Progenitor cell of endocrine pancreas (in vitro differentiated cells): ENCODE data around the gene SCARF2. TPM values are rescaled to one million over a fixed set of nuclear protein-coding genes. Genes with fewer than 3 reads are reported as not detected.
"Not testable (repeated sequence)": the region's sequence is repeated elsewhere in the genome, so short reads cannot be mapped to it uniquely, and the experiment has no call there.

Experiments
- DNase-seq: peaks from one replicate; pipeline ENCODE4 v3.0.0; 2021; ENCODE audit warnings: low spot score; ENCODE audit not compliant: unreplicated experiment
- H3K27ac Mint-ChIP-seq: 2 replicates; pipeline ENCODE4 v1.8.0; 2021; ENCODE audit warnings: mild to moderate bottlenecking, moderate library complexity, mixed read lengths
- H3K27me3 Mint-ChIP-seq: 2 replicates; pipeline ENCODE4 v1.8.0; 2021; ENCODE audit warnings: mixed read lengths
- H3K36me3 Mint-ChIP-seq: 2 replicates; pipeline ENCODE4 v1.8.0; 2022; ENCODE audit warnings: mixed read lengths; ENCODE audit not compliant: insufficient read depth
- H3K4me1 Mint-ChIP-seq: 2 replicates; pipeline ENCODE4 v1.8.0; 2021; ENCODE audit warnings: low read depth, mixed read lengths
- H3K4me3 Mint-ChIP-seq: 2 replicates; pipeline ENCODE4 v1.8.0; 2021; ENCODE audit warnings: low read depth, mild to moderate bottlenecking, moderate library complexity, mixed read lengths
- H3K9me3 Mint-ChIP-seq: 2 replicates; pipeline ENCODE4 v1.8.0; 2021; ENCODE audit warnings: low read depth, mixed read lengths
- total RNA-seq: library from RNA; stranded (reverse); gene quantifications from 2 replicates; pipeline ENCODE4 v1.2.1, GENCODE V29; 2021
- TF ChIP-seq, protein P1 (sequence below): fragments of 200-600 bp; sonication (generic); IDR thresholded peaks from one replicate; pipeline ENCODE4 v1.5.0; 2021; ENCODE audit warnings: antibody characterized with exemption, mild to moderate bottlenecking; ENCODE audit not compliant: unreplicated experiment

The SCARF2 gene
- total RNA-seq, 1 donor from 2014 or later: 14.4 TPM

DNA sequence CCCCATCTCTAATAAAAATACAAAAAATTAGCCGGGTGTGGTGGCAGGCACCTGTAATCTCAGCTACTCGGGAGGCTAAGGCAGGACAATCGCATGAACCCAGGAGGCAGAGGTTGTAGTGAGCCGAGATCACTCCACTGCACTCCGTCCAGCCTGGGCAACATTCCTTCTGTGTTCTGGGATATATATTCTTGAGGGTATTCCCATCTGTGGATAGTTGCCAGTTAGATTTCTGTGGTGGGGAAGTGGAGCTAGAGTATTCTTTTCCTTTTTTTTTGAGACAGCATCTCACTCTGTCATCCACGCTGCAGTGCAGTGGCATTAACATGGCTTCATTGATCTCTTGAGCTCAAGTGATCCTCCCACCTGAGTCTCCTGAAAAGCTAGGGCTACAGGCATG is 52.8 kb downstream of the SCARF2 start:
- H3K9me3 Mint-ChIP-seq: no peaks in the 10 kb centered on the region
- H3K4me1 Mint-ChIP-seq: peaks cover 3% of the 10 kb centered on the region
- no peak overlapping the region for H3K4me3 Mint-ChIP-seq
- no peaks in the 10 kb centered on the region for H3K36me3 Mint-ChIP-seq
- H3K27ac Mint-ChIP-seq: no peak overlapping the region
- DNase-seq: no peak
- peaks cover 3% of the 10 kb centered on the region for H3K27me3 Mint-ChIP-seq
- TF ChIP-seq, protein P1, sequence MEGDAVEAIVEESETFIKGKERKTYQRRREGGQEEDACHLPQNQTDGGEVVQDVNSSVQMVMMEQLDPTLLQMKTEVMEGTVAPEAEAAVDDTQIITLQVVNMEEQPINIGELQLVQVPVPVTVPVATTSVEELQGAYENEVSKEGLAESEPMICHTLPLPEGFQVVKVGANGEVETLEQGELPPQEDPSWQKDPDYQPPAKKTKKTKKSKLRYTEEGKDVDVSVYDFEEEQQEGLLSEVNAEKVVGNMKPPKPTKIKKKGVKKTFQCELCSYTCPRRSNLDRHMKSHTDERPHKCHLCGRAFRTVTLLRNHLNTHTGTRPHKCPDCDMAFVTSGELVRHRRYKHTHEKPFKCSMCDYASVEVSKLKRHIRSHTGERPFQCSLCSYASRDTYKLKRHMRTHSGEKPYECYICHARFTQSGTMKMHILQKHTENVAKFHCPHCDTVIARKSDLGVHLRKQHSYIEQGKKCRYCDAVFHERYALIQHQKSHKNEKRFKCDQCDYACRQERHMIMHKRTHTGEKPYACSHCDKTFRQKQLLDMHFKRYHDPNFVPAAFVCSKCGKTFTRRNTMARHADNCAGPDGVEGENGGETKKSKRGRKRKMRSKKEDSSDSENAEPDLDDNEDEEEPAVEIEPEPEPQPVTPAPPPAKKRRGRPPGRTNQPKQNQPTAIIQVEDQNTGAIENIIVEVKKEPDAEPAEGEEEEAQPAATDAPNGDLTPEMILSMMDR: no peak

DNA sequence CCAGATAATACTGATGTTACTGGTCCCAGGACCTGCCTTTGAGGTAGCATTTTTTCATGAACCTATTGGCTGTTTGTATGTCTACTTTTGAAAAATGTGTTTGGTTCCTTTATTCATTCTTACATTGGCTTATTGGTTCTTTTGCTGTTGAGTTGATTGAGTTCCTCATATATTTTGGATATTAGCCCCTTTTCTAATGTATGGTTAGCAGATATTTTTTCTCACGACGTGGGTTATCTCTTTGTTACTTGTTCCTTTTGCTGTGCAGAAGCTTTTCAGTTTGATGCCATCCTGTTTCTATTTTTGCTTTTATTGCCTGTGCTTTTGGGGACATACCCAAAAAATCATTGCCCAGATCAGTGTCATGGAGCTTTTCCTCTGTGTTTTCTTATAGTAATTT is 53.5 kb downstream of the SCARF2 start:
- H3K4me3 Mint-ChIP-seq: no peak overlapping the region
- peaks cover 3% of the 10 kb centered on the region for H3K27me3 Mint-ChIP-seq
- no peak overlapping the region for H3K27ac Mint-ChIP-seq
- TF ChIP-seq, protein P1: no peak
- DNase-seq: no peak
- H3K4me1 Mint-ChIP-seq: peaks cover 3% of the 10 kb centered on the region
- no peaks in the 10 kb centered on the region for H3K9me3 Mint-ChIP-seq
- no peaks in the 10 kb centered on the region for H3K36me3 Mint-ChIP-seq

DNA sequence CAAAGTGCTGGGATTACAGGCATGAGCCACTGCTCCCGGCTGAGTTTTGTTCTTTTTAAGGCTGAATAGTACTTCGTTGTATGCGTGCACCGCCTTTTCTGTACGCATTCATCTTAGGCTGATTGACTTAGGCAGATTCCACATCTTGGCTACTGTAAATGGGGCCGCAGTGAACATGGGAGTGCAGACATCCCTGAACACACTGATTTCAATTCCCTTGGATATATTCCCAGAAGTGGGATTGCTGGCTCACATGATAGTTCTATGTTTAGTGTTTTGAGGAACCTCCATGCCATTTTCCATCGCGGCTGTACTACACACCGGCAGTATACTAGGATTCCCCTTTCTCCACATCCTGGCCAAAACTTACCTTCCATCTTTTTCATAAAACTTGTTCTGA is 54.1 kb downstream of the SCARF2 start:
- no peak overlapping the region for H3K27ac Mint-ChIP-seq
- H3K27me3 Mint-ChIP-seq: peaks cover 3% of the 10 kb centered on the region
- DNase-seq: no peak
- no peaks in the 10 kb centered on the region for H3K9me3 Mint-ChIP-seq
- no peak overlapping the region for H3K4me3 Mint-ChIP-seq
- no peaks in the 10 kb centered on the region for H3K36me3 Mint-ChIP-seq
- TF ChIP-seq, protein P1: no peak
- peaks cover 3% of the 10 kb centered on the region for H3K4me1 Mint-ChIP-seq

DNA sequence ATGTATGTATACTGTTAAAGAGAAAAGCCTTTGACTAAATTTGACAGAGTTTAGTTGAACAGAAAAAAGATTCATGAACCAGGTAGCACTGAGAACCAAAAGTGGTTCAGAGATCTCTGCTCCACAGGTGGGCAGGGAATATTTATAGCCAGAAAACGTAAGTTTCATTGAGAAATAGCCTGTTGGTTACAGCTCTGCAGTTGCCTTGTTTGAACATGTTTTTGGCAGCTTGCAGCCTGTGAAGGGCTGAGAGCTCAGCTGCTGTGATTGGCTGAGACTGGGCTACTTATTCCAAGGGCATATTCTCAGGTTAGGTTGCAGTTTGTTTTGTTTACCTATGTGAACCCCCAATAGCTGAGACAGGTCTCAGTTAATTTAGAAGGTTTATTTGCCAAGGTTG is 57.1 kb downstream of the SCARF2 start:
- peaks cover 3% of the 10 kb centered on the region for H3K27me3 Mint-ChIP-seq
- H3K4me1 Mint-ChIP-seq: peaks cover 3% of the 10 kb centered on the region
- no peak overlapping the region for H3K4me3 Mint-ChIP-seq
- H3K9me3 Mint-ChIP-seq: no peaks in the 10 kb centered on the region
- H3K36me3 Mint-ChIP-seq: no peaks in the 10 kb centered on the region
- TF ChIP-seq, protein P1: no peak
- no peak overlapping the region for H3K27ac Mint-ChIP-seq
- DNase-seq: no peak

DNA sequence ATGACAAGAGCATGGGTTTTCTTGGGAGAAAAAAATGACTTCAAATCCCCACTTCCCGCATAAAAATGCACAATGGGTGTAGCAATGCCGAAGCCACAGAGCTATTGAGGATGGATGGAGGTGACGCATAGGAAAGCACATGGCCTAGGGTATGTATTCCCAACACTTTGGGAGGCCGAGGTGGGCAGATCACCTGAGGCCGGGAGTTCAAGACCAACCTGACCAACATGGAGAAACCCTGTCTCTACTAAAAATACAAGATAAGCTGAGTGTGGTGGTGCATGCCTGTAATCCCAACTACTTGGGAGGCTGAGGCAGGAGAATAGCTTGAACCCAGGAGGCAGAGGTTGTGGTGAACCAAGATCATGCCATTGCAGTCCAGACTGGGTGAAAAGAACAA is 58.9 kb downstream of the SCARF2 start:
- H3K4me1 Mint-ChIP-seq, H3K4me3 Mint-ChIP-seq, H3K27me3 Mint-ChIP-seq, H3K9me3 Mint-ChIP-seq, H3K27ac Mint-ChIP-seq, H3K36me3 Mint-ChIP-seq, DNase-seq: not testable (repeated sequence)

DNA sequence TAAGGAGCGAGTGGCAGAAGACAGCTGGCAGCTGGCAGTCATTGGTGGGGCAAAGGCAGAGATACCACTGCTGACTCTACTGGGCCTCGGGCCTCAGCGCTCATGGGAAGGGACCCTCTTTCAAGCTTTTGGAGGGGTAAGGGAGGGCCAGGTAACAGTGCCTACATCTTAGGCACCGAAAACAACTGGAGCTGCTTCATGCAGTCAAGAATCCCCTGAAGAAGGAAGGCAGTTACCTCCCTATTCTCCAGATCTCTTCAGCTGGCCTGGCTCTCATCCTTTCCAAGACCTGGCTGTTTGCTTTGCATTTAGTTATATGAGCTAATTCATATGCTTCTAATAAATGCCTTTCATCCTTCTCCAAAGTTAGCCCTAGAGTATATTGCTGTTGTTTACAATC is 59.5 kb downstream of the SCARF2 start:
- DNase-seq: no peak
- H3K4me3 Mint-ChIP-seq: no peak overlapping the region
- peaks cover 3% of the 10 kb centered on the region for H3K27me3 Mint-ChIP-seq
- H3K9me3 Mint-ChIP-seq: no peaks in the 10 kb centered on the region
- no peaks in the 10 kb centered on the region for H3K36me3 Mint-ChIP-seq
- peaks cover 6% of the 10 kb centered on the region for H3K4me1 Mint-ChIP-seq
- H3K27ac Mint-ChIP-seq: no peak overlapping the region
- TF ChIP-seq, protein P1: no peak

DNA sequence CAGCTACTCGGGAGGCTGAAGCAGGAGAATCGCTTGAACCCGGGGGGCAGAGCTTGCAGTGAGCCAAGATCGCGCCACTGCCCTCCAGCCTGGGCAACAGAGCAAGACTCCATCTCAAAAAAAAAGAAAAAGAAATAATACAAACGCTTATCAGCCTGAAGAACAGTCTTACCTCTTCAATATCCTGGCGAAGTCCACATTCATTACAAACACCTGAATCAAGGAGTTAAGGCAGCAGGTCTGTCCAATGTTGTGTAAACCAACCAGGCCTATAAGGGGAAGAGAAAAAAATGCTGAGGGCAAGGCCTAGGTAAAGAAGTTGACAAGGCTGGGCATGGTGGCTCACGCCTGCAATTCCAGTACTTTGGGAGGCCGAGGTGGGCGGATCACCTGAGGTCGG is 60.6 kb downstream of the SCARF2 start:
- H3K27ac Mint-ChIP-seq, H3K36me3 Mint-ChIP-seq: not testable (repeated sequence)

DNA sequence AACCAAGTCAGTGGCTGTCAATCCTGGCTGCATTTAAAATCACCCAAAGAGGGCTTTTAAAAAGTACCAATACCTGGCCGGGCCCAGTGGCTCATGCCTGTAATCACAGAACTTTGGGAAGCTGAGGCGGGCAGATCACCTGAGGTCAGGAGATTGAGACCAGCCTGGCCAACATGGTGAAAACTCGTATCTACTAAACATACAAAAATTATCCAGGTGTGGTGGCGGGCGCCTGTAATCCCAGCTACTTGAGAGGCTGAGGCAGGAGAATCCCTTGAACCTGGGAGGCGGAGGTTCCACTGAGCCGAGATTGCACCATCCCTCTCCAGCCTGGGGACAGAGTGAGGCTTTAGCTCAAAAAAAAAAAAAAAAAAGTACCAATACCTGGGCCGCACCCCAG is 61.3 kb downstream of the SCARF2 start:
- DNase-seq, H3K9me3 Mint-ChIP-seq, H3K27ac Mint-ChIP-seq, H3K4me1 Mint-ChIP-seq, H3K36me3 Mint-ChIP-seq, H3K27me3 Mint-ChIP-seq, H3K4me3 Mint-ChIP-seq: not testable (repeated sequence)

More for the DNA sequence above, 60.6 kb downstream of the SCARF2 start:
- H3K4me3 Mint-ChIP-seq, H3K27me3 Mint-ChIP-seq, DNase-seq, H3K9me3 Mint-ChIP-seq, H3K4me1 Mint-ChIP-seq: not testable (repeated sequence)
